Lower leg skin (tissue), 3 donors: Measurements from ENCODE around the gene DIP2B.

Experiments used
- POLR2A ChIP-seq, 2 donors: fragments of 450-650 bp; IDR thresholded peaks; one replicate each; pipeline ENCODE4 v1.6.1; 2016 to 2017; ENCODE audit warnings: antibody characterized with exemption in 2 of 2, mild to moderate bottlenecking in 1 of 2, moderate library complexity in 1 of 2
- TF ChIP-seq, protein P1 (sequence below), 3 donors: fragments of 450-650 bp; IDR thresholded peaks; one replicate each; pipeline ENCODE4 v1.5.1; 2016; ENCODE audit warnings: antibody characterized with exemption in 3 of 3, mild to moderate bottlenecking in 3 of 3, moderate library complexity in 2 of 3

GRCh38 chr12:50567926-50568325, 63.1 kb downstream of the DIP2B start:
- TF ChIP-seq, protein P1, sequence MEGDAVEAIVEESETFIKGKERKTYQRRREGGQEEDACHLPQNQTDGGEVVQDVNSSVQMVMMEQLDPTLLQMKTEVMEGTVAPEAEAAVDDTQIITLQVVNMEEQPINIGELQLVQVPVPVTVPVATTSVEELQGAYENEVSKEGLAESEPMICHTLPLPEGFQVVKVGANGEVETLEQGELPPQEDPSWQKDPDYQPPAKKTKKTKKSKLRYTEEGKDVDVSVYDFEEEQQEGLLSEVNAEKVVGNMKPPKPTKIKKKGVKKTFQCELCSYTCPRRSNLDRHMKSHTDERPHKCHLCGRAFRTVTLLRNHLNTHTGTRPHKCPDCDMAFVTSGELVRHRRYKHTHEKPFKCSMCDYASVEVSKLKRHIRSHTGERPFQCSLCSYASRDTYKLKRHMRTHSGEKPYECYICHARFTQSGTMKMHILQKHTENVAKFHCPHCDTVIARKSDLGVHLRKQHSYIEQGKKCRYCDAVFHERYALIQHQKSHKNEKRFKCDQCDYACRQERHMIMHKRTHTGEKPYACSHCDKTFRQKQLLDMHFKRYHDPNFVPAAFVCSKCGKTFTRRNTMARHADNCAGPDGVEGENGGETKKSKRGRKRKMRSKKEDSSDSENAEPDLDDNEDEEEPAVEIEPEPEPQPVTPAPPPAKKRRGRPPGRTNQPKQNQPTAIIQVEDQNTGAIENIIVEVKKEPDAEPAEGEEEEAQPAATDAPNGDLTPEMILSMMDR (IDR thresholded peaks at IDR 0.05), result no peak
- no peak for TF ChIP-seq POLR2A (IDR thresholded peaks at IDR 0.05)
